ENCODE measurements around the gene COPS9.

The COPS9 gene

DNA sequence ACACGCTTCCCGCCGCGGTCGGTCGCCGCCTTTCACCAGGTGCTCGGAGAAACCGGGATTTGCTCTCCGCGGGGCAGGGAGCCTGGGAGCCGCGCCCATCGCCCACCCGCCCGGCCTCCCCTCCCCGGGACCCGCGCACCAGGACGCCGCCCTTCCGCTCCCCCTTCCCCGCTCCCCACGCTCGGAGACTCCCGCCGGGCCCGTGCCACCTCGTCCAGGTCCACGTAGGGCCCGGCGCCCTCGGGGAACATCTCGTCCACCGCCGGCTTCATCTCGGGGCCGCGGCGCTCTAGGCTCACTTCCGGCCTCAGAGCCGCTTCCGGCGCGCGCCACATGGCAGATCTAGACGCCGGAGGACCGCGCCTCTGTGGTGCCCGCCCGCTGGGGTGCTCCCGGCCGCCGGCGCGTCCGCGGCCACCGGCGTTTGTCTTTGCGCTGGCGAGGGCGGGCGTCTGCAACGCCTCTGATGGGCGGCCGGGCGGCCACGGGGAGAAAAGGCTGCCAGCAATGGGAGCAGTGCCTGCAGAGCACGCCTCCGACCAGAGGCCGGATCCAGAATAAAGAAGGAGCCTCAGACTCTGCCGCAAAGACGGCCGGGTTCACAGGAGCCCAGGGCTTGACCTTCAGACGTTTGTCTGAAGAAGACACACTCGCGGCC lies at the start of gene COPS9:
Gene COPS9 (minus strand): TSS at position 293 of the 658 bp plus-strand sequence. CDS start 21 bp downstream, at position 272.
- DNase-seq, result peak; percentile 57 to 86 (median 72)

DNA sequence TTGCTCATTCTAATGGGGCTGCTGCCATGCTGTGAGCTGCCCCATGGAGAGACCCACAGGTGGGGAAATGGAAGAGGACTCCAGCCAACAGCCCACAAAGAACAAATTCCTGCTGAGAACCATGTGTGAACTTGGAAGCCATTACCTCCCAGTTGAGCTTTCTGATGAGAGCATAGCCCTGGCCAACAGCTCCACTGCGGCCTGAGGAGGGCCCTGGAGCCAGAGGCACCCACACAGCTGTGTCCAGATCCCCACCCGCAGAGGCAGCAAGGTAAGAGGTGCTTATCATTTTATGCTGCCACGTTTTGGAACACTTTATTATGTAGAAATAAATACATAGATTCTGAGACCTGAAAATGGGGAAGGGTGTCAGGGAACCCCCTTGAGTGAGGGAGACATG lies 48.6 kb upstream of the COPS9 start:
- DNase-seq, result no peak

DNA sequence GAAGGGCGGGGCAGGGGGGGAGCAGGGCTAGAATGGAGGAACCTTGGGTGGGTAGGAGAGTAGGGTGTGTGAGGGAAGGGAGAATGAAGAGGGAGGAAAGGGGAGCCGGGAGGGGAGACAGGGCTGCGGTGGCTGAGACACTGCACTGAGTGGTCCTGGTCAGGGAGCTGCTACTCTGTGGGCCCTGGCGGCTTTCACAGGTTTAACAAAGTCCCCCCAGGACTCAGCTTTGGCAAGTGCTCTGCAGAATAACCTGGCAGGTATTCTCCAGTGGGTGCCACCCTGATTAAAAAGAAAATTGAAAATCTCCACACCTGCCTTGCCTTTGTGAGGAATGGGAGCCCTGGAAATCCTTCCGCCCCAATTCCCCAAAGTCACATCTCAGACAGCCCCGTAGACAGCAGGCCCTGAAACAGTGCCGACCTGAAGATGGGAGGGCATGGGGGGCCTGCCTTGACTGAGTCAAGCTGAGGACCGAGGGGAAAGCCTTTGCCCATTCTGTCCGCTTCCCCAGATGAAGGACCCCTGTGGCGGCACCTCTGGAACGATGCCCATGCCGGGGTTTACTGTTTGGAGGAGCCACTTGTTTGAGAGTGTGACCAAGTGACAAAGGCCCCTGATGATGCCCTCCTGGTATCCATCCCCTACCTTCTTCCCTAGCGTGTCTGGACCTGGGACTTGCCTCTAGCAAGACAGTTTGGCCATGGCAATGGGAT lies 47.9 kb upstream of the COPS9 start:
- no peak for DNase-seq

DNA sequence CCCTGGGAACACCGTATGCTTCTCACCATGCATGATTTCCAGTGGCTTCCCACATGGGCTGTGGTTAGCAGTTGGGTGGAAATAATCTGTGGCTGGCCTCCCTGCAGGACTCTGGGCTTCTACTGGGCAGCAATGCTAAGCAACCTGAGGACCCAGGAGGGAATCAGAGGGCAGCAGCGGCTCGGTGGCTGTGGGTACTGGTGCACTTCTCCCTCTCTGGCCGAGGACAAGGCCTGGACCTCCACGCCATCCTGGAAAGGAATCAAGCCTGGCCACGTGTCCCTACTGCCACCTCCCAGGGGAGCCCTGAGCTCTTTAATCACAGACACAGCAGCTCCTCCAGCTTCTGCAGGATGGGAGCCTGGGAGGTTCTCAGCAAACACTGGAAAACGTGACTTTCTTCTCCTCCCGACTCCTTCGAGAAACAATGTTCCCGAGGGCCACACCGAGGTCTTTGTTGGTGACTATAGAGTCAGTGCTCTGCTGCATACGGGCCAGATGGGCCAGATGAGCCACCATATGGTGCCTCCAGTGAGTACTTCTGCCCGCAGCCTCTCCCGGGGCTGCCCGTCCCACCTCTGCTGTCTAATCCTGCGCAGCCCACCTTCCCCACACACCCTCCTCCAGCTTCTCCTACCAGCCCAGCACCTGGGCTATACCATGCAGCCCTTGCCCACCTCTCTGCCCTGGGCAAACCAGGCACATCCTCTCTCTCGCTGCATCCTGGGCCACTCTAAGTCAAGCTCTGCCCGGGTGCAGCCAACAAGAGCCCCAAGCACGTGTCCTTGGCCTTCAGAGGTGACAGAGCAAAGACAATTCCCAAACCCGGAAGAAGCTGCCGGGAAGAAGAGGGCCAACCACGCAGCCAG lies 47.1 kb upstream of the COPS9 start:
- DNase-seq, result no peak

DNA sequence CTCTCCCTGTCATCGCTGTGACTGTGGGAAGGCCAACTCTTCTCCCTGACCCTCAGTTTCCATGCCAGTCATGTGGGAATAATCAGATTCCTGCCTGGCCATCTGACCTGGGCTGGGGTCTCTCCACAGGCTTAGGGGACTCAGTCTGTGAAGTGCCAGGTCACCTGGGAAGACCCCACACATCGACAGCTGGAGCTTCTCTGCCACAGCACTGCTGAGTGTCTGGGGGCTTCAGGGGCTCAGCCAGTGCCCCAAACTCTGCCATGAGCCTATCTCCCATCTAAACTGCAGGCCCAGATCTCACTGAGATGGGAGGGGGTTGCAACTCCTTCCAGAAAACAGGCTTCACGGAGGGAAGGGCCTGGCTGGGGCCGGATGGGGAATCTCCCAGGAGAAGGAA lies 46.4 kb upstream of the COPS9 start:
- DNase-seq, result no peak

DNA sequence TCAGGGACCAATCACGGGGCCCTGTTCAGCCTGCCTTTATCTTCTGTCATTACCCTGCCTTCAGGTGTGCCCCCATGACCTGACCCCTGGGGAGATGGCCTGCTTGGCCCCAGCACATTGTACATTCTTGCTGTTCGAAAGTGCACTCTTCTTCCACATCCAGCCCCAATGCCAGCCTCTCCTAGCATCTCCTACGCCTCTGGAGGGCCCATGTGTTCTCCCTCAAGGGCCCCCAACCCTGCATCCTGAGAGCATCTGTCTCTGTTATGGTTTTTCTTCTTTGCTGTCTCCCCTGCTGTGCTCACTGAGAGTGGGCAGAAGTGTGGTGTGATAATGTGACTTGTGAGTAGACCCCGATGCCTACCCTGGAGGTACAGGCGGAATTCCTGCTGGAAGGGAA lies 45.9 kb upstream of the COPS9 start:
- DNase-seq, result no peak

DNA sequence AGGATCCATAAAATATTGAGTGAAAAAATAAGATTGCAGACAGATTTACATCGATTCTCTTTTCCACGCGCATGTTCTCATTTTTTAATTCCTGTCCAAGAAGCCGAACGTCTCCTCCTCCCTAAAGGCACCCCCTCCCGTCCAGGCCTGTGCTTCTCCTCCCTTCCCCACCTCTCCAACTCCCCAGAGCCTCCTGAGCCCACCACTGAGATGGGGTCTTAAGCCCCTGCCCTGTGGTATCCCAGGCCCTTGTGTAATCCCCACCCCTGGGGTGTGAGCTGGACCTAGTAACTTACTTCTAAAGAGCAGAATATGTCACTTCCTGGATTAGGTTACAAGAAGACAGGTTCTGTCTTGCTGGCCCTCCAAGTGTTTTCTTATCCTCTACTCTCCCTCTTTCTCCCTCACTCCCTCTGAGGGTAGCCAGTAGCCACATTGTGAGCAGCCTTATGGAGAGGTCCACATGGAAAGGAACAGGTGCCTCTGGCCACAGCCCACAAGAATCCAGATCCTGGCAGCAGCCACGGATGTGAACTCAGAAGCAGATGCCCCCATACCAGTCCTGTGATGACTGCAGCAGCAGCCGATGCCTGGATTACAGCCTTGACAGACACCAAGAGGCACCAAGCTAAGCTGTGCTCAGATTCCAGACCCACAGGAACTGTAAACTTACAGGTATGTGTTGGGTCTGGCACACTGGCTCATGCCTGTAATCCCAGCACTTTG lies 44.0 kb upstream of the COPS9 start:
- DNase-seq, result no peak

DNA sequence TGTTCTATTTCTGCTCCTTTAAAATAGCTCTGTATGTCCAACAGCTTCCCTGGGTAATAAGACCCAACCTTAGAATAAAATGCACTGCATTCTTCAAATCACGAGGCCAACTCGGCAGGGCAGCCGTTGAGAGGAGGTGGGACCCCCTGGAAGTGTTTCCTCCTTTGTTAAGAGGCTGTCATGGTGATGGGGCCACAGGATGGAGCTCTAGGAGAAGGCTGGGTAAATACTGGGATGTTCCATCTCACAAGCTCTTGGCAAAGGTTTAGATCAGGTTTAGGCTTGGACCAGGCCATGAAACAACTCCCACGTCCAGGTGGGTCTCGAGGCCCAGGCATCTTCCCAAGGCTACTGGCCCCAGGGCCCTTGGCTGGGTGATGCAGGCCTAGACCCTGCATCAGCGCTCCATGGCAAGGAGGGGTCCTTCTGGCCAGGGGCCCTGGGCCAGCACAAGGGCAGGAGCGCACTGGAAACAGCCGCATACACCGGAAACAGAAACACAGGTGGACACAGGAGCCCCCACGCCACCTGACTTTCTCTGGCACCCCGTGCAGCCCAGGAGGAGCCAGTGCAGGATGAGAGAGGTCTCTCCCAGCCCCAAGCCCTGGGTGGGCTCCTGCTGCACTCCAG lies 43.2 kb upstream of the COPS9 start:
- no peak for DNase-seq

DNA sequence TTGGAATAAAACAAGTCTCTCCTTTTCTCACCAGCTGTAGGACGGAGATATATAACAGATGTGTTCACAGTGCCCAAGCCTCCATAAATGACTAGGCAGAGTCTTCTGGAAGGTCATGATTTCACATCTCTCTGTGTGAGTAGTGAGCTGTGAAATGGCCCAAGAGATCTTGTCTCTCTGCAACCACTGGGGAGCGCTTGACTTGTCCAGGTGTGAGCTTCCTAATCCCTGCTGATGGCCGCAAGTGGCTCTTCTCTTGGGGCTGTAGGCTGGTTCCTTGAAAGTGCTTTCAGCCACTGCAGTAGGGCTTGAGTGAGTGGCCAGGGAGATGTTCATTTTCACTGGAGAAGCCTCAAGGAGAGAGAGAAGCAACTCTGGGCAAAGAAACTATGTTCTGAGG lies 42.5 kb upstream of the COPS9 start:
- DNase-seq, result no peak

DNA sequence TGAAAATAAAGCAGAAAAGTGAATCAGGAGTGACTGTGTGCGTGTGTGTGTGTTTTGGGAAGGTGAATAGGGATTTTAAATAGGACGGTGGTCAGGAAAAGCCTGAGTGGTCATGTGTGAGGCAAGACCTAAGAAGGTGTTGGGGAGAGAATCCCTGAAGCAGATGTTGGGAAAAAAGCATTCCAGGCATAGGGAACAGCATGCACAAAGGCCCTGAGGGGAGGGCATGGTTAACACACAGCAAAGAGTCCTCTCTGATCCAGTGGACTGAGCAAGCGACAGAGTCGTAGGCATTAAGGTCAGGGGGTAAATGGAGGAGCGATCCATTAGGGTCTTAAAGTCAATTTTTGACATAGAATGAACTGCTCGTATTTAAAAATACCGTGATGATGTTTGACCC lies 38.4 kb upstream of the COPS9 start:
- DNase-seq, result no peak

DNA sequence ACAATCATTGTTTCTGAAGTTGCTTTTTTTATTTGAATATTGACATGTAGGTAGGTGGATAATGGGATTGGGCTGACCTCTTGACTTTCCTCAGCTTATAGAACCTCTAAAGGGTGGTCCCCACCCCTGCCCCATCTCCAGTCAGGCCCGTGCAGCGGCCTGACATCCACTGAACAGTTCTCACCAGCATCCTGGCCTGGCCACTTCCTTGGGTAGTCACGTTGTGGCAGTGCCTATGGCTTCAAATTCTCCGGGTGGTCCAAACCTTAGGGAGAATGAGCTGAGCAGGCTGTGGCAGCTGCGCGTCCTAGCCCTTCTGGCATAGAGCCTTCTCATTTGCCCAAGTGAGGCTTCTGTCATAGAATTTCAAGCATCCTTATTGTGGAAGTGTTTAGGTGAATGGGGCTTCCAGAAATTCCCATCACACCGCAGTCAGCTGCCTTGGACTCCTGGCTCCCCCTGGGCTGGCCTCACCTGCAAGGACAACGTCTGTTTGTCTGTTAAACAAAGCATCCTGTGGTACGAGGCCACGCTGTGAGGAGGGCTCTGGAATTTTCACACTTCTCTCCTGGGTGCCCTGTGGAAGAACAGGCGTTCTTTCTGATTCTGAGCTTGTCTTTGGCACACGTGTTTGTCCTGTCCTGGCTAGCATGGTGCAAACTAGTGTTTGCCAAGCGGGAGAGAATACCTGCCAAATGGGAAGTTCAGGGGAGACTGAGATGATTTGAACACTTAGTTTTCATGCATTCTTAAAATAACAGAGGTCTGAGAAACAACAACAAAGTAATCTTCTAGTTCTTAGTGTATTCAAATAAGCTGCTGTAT lies 36.2 kb upstream of the COPS9 start:
- no peak for DNase-seq

DNA sequence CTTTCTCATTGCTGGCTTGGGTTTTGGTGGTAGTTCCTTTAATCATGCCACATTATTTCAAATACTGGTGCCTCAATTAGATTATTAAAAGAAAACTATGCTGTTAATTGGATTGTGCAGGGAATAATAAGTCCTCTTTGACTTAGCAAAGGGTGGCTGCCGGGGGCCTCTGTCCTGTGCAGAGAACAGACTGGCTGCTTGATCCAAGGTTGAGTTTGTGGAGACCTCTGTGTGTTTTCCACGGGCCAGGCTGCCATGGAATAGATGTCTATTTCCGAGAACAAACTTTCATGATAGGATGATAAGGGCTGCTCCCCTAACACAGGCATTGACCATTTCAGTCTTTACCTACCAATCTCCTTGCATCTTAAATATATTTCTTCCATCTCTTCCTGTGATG lies 34.8 kb upstream of the COPS9 start:
- DNase-seq, result no peak

DNA sequence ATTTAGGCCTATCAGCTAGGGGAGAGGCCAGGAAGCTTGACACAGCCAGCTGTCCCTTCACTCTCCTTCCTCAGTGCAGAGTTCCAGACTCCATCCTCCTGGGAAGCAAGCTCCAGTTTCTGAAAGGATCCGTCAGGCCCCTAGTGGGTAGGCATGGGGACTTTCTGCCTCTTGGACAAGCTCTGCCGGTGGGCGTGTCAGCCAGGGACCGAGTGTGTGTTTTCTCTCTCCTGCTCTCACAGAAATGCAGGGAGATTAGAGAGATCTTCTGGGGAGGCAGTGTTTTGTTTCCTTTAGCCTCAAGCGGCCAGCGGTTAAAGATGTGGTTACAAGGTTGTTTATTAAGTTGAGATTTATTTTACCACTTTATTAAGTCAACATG lies 34.2 kb upstream of the COPS9 start:
- DNase-seq, result no peak

DNA sequence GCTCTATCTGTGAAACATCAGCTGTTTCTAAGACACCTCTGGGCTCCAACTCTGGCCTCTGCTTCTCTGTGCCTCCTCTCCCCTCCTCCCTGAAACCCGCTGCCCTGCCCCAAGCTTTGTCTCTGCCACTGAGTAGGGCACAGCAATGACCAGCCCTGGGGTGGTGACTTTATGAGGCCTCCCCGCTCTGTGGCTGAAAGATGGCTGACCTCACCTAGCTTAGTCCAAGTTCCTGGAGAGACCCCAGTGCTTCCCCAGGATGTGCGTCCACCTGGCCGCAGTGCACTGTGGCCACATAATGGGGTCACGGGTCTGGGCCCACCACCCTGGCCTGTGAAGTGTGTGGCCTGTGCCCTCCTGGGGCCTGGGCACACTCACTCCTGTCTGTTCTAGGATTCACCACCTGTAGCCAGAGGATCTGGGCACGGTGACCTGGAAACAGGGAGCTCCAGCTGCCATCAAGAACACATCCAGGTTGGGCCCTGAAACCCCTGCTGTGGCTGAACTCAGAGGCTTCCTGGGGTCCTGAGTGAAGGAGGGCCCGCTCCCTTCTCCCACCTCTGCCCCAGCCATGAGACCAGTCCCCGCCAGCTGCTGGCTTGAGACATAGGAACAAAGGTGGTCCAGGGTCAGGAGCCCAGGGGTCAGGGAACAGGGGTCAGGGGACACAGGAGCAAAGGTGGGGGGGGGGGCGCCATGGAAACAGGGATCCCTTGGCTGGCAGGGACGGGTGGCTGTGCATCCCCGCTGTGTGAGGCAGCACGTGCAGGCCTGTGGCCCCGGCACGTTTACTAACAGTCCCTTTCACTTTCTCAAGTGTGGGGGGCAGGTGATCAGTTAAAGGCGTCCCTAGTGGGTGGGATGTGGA lies 33.6 kb upstream of the COPS9 start:
- no peak for DNase-seq

DNA sequence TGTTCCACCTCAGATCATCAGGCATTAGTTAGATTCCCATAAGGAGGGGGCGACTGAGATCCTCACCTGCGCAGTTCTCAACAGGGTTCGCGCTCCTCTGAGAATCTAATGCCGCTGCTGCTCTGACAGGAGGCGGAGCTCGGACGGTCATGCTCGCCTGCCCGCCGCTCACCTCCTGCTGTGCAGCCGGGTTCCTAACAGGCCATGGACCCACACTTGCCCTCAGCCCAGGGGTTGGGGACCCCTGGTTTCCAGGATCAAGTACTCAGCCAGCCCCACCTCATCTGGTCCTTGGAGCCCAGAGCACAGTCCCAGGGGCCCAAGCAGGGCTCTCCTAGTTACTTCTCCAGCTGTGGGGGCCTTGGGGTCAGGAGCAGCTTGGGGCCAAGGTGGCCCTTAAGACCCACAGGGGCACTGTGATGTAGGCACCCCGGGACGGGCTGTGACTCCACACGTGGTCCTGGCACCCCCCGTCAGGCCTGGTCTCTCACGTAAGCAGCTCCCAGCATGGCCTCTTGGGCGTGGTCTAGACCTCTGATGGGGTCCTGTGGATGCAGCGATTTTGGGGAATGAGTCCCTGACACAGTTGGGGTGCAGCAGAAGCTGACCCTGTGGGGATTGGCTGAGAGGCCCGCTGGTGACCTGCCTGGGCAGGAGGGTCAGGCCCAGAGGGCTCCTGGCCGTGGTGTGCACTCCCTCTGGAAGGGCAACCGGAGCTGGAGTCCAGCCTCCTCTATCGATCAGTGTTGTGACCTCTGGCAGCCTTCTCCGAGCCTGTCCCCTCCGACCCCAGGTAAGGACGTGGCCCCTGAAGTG lies 32.6 kb upstream of the COPS9 start:
- DNase-seq, result no peak

DNA sequence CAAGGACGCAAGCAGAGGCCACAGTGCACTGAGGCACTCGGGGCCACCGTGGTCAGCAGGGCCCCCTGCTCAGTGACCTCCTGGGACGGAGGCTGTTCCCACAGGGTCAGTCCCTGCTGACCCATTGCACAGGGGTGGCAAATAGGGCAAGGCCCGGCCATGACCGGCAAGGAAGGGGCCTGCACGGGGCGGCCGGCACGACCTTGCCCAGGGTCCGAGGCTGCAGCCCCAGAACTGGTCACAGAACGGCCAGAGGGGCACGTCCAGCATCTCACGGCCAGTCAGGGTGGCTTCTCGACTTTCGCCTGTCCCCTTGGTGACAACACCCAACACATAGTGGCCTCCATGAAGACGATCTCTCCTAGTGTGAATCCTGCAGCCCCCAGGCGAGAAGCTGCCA lies 31.9 kb upstream of the COPS9 start:
- DNase-seq, result no peak

DNA sequence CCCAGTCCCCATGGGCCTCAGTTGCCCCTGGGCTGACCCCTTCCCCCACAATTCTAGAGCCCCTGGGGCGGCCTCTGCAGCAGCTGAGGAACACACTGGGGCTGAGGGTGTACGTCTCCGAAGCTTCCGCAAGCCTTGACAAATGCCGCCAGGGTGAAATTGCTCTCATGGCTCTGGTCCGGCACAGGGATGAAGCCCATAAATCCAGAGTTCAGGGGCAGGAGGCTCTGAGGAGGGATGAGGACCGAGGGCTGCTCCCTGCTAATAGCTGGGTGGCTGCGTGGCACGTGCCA lies 31.4 kb upstream of the COPS9 start:
- DNase-seq, result no peak

DNA sequence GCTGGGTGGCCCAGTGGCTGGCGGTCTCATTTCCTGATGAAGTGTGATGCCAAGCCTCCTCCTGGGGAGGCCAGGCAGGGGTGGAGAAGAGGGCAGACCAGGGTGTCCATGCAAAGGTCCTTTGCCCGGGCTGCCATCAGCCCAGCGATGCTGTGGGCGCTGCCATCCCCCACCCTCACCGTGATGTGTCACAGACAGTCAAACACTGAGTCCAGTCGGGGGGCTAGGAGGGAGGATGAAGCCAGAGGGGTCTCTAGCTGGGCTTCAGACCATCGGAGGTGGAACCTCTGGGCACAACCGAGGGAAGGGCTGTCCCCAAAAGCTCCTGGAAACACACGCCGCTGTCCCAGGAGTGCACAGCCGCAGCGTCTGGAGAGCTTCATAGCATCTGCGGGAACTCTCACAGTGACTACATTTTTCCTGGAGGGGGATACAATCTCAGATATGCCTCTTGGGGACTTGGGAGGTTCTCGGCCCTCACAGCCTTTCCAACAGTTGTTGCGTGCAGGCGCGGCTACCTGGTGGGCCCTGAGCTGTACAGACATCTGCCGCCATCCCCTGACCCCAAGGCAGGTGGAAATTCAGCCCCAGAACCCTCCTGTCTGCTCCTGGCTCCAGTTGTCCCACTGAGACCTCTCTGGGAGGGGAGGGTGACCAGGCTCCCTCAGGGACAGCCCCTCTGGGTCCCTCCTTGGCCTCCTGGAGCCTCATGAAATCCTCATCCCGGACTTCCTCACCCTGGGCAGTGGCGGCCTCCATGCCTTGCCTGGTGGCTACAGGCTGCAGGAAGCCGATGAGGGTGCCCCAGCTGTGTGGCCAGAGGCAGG lies 30.9 kb upstream of the COPS9 start:
- no peak for DNase-seq

DNA sequence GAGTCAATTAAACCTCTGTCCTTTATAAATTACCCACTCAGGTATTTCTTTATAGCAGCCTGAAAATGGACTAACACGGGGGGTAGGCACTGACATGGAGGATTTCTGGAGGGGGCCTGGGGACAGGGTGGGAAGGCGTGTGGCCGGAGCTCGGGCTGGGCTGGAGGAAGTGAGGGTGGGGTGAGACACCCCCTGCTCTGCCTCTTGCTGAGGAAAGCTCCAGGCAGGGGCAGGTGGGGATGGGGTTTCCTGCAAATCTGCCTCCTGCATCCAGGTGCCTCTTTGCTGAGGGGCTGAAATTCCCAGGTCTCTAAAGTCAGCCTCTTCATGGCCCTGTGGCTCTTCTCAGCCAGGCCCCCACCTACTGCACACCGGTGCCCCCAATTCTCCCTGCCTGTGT lies 30.1 kb upstream of the COPS9 start:
- DNase-seq, result no peak

Measured in stimulated activated naive CD4-positive, alpha-beta T cell (primary cell).